ENCODE measurements around the gene MLN. TPM values are rescaled to one million over a fixed set of nuclear protein-coding genes. Genes with fewer than 3 reads are reported as not detected.

MLN gene
- total RNA-seq, 4 donors from 2014 or later, result not detected

GRCh38 chr6:33765368-33765767 lies 38.4 kb downstream of the MLN start:
- Histone ChIP-seq H3K36me3 (no peaks in the 10 kb centered on the region), H3K9me3 (no peaks in the 10 kb centered on the region), H3K4me3 (no peak overlapping the region), H3K4me1 (peaks cover 18% of the 10 kb centered on the region), H3K27me3 (no peaks in the 10 kb centered on the region), H3K27ac (no peak overlapping the region)
- 96% methylated on average over 8 of the region's 9 CpGs for WGBS
- TF ChIP-seq POLR2A (IDR thresholded peaks at IDR 0.05), result no peak
- no peak for TF ChIP-seq POLR2AphosphoS5 (IDR thresholded peaks at IDR 0.05)
- TF ChIP-seq, protein P1, sequence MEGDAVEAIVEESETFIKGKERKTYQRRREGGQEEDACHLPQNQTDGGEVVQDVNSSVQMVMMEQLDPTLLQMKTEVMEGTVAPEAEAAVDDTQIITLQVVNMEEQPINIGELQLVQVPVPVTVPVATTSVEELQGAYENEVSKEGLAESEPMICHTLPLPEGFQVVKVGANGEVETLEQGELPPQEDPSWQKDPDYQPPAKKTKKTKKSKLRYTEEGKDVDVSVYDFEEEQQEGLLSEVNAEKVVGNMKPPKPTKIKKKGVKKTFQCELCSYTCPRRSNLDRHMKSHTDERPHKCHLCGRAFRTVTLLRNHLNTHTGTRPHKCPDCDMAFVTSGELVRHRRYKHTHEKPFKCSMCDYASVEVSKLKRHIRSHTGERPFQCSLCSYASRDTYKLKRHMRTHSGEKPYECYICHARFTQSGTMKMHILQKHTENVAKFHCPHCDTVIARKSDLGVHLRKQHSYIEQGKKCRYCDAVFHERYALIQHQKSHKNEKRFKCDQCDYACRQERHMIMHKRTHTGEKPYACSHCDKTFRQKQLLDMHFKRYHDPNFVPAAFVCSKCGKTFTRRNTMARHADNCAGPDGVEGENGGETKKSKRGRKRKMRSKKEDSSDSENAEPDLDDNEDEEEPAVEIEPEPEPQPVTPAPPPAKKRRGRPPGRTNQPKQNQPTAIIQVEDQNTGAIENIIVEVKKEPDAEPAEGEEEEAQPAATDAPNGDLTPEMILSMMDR (IDR thresholded peaks at IDR 0.05), result no peak
- no peak for TF ChIP-seq EP300 (IDR thresholded peaks at IDR 0.05)
- no peak for DNase-seq (ENCODE audit: low spot score in 2 of 2)

DNA sequence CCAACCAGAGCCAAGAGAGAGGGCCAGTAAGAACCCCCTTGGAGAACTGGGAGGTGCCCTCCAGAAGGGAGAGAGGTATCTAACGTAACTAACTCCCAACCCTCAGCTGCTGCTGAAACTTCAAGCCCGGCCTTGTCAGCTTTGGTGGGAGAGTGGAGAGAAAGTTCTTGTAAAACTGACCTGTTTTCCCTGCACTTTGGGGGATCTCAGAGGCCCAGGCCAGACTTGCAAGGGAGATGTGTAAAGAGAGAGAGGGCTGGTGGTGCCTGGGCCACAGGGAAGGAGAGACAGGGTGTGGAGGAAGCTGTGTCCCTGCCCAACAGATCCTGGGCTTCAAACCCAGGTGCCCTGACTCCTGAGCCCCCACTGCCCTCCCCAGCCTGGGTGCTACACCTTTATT lies 39.8 kb downstream of the MLN start:
- Histone ChIP-seq H3K27me3 (no peaks in the 10 kb centered on the region), H3K4me3 (no peak overlapping the region), H3K36me3 (no peaks in the 10 kb centered on the region), H3K27ac (no peak overlapping the region), H3K4me1 (peaks cover 9% of the 10 kb centered on the region), H3K9me3 (no peaks in the 10 kb centered on the region)
- 93% methylated on average over 2 of the region's 2 CpGs for WGBS
- TF ChIP-seq, protein P1 (IDR thresholded peaks at IDR 0.05), result no peak
- TF ChIP-seq EP300 (IDR thresholded peaks at IDR 0.05), result no peak
- no peak for TF ChIP-seq POLR2AphosphoS5 (IDR thresholded peaks at IDR 0.05)
- TF ChIP-seq POLR2A (IDR thresholded peaks at IDR 0.05), result no peak
- no peak for DNase-seq (ENCODE audit: low spot score in 2 of 2)

GRCh38 chr6:33763483-33763882 lies 40.3 kb downstream of the MLN start:
- peaks cover 4% of the 10 kb centered on the region for H3K4me1 ChIP-seq
- H3K9me3 ChIP-seq, result no peaks in the 10 kb centered on the region
- no peaks in the 10 kb centered on the region for H3K27me3 ChIP-seq
- H3K27ac ChIP-seq, result no peak overlapping the region
- no peak overlapping the region for H3K4me3 ChIP-seq
- DNase-seq (ENCODE audit: low spot score in 2 of 2), result no peak
- WGBS, result 59% methylated on average over 5 of the region's 6 CpGs
- H3K36me3 ChIP-seq, result no peaks in the 10 kb centered on the region
- no peak for TF ChIP-seq EP300 (IDR thresholded peaks at IDR 0.05)
- TF ChIP-seq, protein P1 (IDR thresholded peaks at IDR 0.05), result no peak
- TF ChIP-seq POLR2A (IDR thresholded peaks at IDR 0.05), result no peak
- no peak for TF ChIP-seq POLR2AphosphoS5 (IDR thresholded peaks at IDR 0.05)

GRCh38 chr6:33762713-33763112 lies 41.1 kb downstream of the MLN start:
- H3K27me3 ChIP-seq, result no peaks in the 10 kb centered on the region
- H3K4me3 ChIP-seq, result no peak overlapping the region
- H3K36me3 ChIP-seq, result no peaks in the 10 kb centered on the region
- H3K9me3 ChIP-seq, result no peaks in the 10 kb centered on the region
- no peak overlapping the region for H3K27ac ChIP-seq
- TF ChIP-seq, protein P1 (IDR thresholded peaks at IDR 0.05), result no peak
- TF ChIP-seq EP300 (IDR thresholded peaks at IDR 0.05), result no peak
- no peak for TF ChIP-seq POLR2A (IDR thresholded peaks at IDR 0.05)
- TF ChIP-seq POLR2AphosphoS5 (IDR thresholded peaks at IDR 0.05), result no peak
- peaks cover 4% of the 10 kb centered on the region for H3K4me1 ChIP-seq
- WGBS, result 72% methylated on average over 4 of the region's 4 CpGs
- DNase-seq (ENCODE audit: low spot score in 2 of 2), result no peak

DNA sequence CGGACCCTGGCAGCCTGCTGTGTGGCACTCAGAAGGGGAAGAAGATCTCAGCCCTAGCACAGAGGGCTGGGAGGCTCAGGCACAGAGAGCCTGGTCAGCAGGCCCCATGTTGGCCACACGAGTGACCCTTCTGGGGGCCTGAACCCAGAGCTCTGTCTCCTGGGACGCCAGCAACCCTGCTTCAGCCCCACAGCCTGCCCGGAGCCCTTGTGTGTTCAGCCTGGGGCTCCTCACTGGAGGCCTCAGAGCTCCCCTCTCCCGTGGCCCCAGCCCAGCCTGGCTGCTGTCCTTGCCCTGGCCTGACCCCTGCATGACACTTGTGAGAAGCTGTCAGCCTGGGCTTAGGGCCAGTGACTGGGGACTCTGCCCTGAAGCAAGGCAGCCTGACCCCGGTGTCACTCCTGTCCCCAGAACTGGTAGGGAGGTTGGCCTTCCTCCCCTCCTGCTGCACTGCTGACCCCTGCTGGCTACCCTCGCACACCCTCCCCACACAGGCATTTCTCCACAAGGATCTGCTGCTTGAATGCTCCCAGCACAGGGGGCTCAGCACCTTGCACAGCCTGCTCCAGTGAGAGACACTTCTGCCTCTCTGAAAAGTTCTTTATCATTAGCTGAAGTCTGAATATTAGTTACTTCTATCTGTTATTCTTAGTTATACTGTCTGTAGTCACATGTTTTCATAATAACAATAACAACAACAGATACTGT lies 41.7 kb downstream of the MLN start:
- H3K27ac ChIP-seq, result no peak overlapping the region
- H3K36me3 ChIP-seq, result no peaks in the 10 kb centered on the region
- H3K27me3 ChIP-seq, result no peaks in the 10 kb centered on the region
- no peak overlapping the region for H3K4me3 ChIP-seq
- DNase-seq (ENCODE audit: low spot score in 2 of 2), result no peak
- WGBS, result 78% methylated on average over 2 of the region's 7 CpGs
- H3K4me1 ChIP-seq, result peaks cover 4% of the 10 kb centered on the region
- TF ChIP-seq, protein P1 (IDR thresholded peaks at IDR 0.05), result no peak
- TF ChIP-seq EP300 (IDR thresholded peaks at IDR 0.05) (no peak), POLR2AphosphoS5 (IDR thresholded peaks at IDR 0.05) (no peak), POLR2A (IDR thresholded peaks at IDR 0.05) (no peak)
- H3K9me3 ChIP-seq, result no peaks in the 10 kb centered on the region

Measured in suprapubic skin (tissue), 4 donors.